ENCODE data around the gene EBF3. TPM values are rescaled to one million over a fixed set of nuclear protein-coding genes. Genes with fewer than 3 reads are reported as not detected.

The EBF3 gene
- total RNA-seq, 1 experiment from 2014 or later: not detected

GRCh38 chr10:129891806-129892205 is 72.3 kb downstream of the EBF3 start:
- no peaks in the 10 kb centered on the region for H3K36me3 Mint-ChIP-seq (ENCODE audit: insufficient read depth, unreplicated experiment)
- H3K4me1 Mint-ChIP-seq (ENCODE audit: low read depth, unreplicated experiment): no peaks in the 10 kb centered on the region
- no peak for TF ChIP-seq CTCF (IDR thresholded peaks at IDR 0.05; ENCODE audit: unreplicated experiment)
- H3K27me3 Mint-ChIP-seq (ENCODE audit: unreplicated experiment): no peaks in the 10 kb centered on the region
- BruUV-seq (replicated peaks): no TSS peak
- intact Hi-C loops (cut with micrococcal nuclease; ENCODE audit: unreplicated experiment): no loop called here
- H3K4me3 Mint-ChIP-seq (ENCODE audit: low read depth, unreplicated experiment): no peak overlapping the region
- CTCF ChIA-PET: no interaction called here
- no peaks in the 10 kb centered on the region for H3K9me3 Mint-ChIP-seq (ENCODE audit: low read depth, unreplicated experiment)
- H3K27ac Mint-ChIP-seq (ENCODE audit: unreplicated experiment): no peak overlapping the region
- DNase-seq: no peak

- TF ChIP-seq CTCF (IDR thresholded peaks at IDR 0.05; ENCODE audit: unreplicated experiment): no peak
- Mint-ChIP-seq H3K27ac (ENCODE audit: unreplicated experiment) (no peak overlapping the region), H3K9me3 (ENCODE audit: low read depth, unreplicated experiment) (no peaks in the 10 kb centered on the region), H3K27me3 (ENCODE audit: unreplicated experiment) (no peaks in the 10 kb centered on the region), H3K36me3 (ENCODE audit: insufficient read depth, unreplicated experiment) (no peaks in the 10 kb centered on the region), H3K4me3 (ENCODE audit: low read depth, unreplicated experiment) (no peak overlapping the region), H3K4me1 (ENCODE audit: low read depth, unreplicated experiment) (no peaks in the 10 kb centered on the region)
- CTCF ChIA-PET: interaction anchor here (1.4 kb wide), 1 partner anchor 36 kb away, joined by 4 read pairs; no protein-coding TSS in a partner anchor
- no TSS peak for BruUV-seq (replicated peaks)
- intact Hi-C loops (cut with micrococcal nuclease; ENCODE audit: unreplicated experiment): no loop called here
- DNase-seq: no peak
Measured at GRCh38 chr10:129890170-129890569, 73.9 kb downstream of the EBF3 start.

- Mint-ChIP-seq H3K27me3 (ENCODE audit: unreplicated experiment) (no peaks in the 10 kb centered on the region), H3K4me3 (ENCODE audit: low read depth, unreplicated experiment) (no peak overlapping the region), H3K27ac (ENCODE audit: unreplicated experiment) (no peak overlapping the region), H3K9me3 (ENCODE audit: low read depth, unreplicated experiment) (no peaks in the 10 kb centered on the region), H3K36me3 (ENCODE audit: insufficient read depth, unreplicated experiment) (no peaks in the 10 kb centered on the region), H3K4me1 (ENCODE audit: low read depth, unreplicated experiment) (no peaks in the 10 kb centered on the region)
- TF ChIP-seq CTCF (IDR thresholded peaks at IDR 0.05; ENCODE audit: unreplicated experiment): peak; percentile 30
- no TSS peak for BruUV-seq (replicated peaks)
- peak; percentile 32 for DNase-seq
- CTCF ChIA-PET: interaction anchor here (0.6 kb wide), 1 partner anchor 180 kb away, joined by 4 read pairs; no protein-coding TSS in a partner anchor
- intact Hi-C loops (cut with micrococcal nuclease; ENCODE audit: unreplicated experiment): no loop called here
Measured at GRCh38 chr10:129888784-129889616, 75.1 kb downstream of the EBF3 start.

GRCh38 chr10:129887986-129888783 is 75.9 kb downstream of the EBF3 start:
- no peaks in the 10 kb centered on the region for H3K4me1 Mint-ChIP-seq (ENCODE audit: low read depth, unreplicated experiment)

More at GRCh38 chr10:129887986-129888783, 75.9 kb downstream of the EBF3 start:
- TF ChIP-seq CTCF (IDR thresholded peaks at IDR 0.05; ENCODE audit: unreplicated experiment): no peak
- H3K27me3 Mint-ChIP-seq (ENCODE audit: unreplicated experiment): no peaks in the 10 kb centered on the region
- no peaks in the 10 kb centered on the region for H3K9me3 Mint-ChIP-seq (ENCODE audit: low read depth, unreplicated experiment)
- H3K4me3 Mint-ChIP-seq (ENCODE audit: low read depth, unreplicated experiment): no peak overlapping the region
- no peaks in the 10 kb centered on the region for H3K36me3 Mint-ChIP-seq (ENCODE audit: insufficient read depth, unreplicated experiment)
- CTCF ChIA-PET: no interaction called here
- intact Hi-C loops (cut with micrococcal nuclease; ENCODE audit: unreplicated experiment): no loop called here
- no TSS peak for BruUV-seq (replicated peaks)
- H3K27ac Mint-ChIP-seq (ENCODE audit: unreplicated experiment): no peak overlapping the region
- no peak for DNase-seq

Measured in Calu3 (cell line).